GM12878 (cell line): Measurements from ENCODE around the gene ZNF764. TPM values are rescaled to one million over a fixed set of nuclear protein-coding genes. Genes with fewer than 3 reads are reported as not detected.

Experiments
- ATAC-seq: fragments of 200-7000 bp; cut with Tn5 transposase; 3 replicates; pipeline ENCODE4 v1.9.1; 2020; ENCODE audit warnings: mild to moderate bottlenecking, moderate library complexity
- BruUV-seq: library from RNA; stranded (reverse); fragments of 400-500 nt; replicated peaks from 2 replicates; lab custom pipeline; 2021; lab: Mats Ljungman, UMichigan
- CTCF ChIA-PET: fragments of 300-600 bp; sonication (Branson Sonifier 250); formaldehyde crosslinking; extraction: SDS; loops from one replicate; lab custom pipeline; 2021; ENCODE audit warnings: inconsistent platforms; lab: Yijun Ruan, JAX
- POLR2A ChIA-PET: fragments of 350-600 bp; formaldehyde crosslinking; extraction: SDS; loops from one replicate; lab custom pipeline; 2021; ENCODE audit warnings: inconsistent platforms; lab: Charles Lee
- RAD21 ChIA-PET: fragments of 300-600 bp; sonication (Branson Sonifier 250); formaldehyde crosslinking; loops from one replicate; lab custom pipeline; 2023; ENCODE audit warnings: antibody characterized with exemption; ENCODE audit not compliant: unreplicated experiment; lab: Charles Lee
- SMC1A ChIA-PET: fragments of 300-600 bp; sonication (Branson Sonifier 250); formaldehyde crosslinking; loops from one replicate; lab custom pipeline; 2023; ENCODE audit not compliant: unreplicated experiment, uncharacterized antibody; lab: Charles Lee
- DNase-seq: peaks from one replicate; pipeline ENCODE4 v3.0.0-alpha.2; 2011; ENCODE audit warnings: low read depth, low spot score
- FAIRE-seq: peaks from 3 replicates; lab custom pipeline; 2011; peaks lifted over from hg19 to GRCh38; lab: Jason Lieb, UNC
- H2AFZ ChIP-seq: 2 replicates; pipeline ENCODE4 v1.6.0; 2011; ENCODE audit warnings: low read depth, low read length, control low read depth; ENCODE audit not compliant: control insufficient read depth
- H3K27ac ChIP-seq: 2 replicates; pipeline ENCODE4 v1.5.1; 2011; ENCODE audit warnings: control low read depth; ENCODE audit not compliant: control insufficient read depth, insufficient read depth
- H3K27me3 ChIP-seq, 2 experiments: replicated peaks in 1 of 2; 2 replicates each; pipeline versions ENCODE4 v1.6.0 to v1.6.1; 2011; ENCODE audit warnings: low read length in 1 of 2; ENCODE audit not compliant: control insufficient read depth in 2 of 2, insufficient read depth in 2 of 2
- H3K36me3 ChIP-seq, 2 experiments: 2 replicates each; pipeline ENCODE4 v1.5.1; 2011; ENCODE audit warnings: low read length in 1 of 2; ENCODE audit not compliant: control insufficient read depth in 2 of 2, insufficient read depth in 2 of 2
- H3K4me1 ChIP-seq: 2 replicates; pipeline ENCODE4 v1.6.1; 2011; ENCODE audit warnings: mild to moderate bottlenecking, low read length, moderate library complexity, mixed read lengths; ENCODE audit not compliant: control insufficient read depth, insufficient read depth
- H3K4me2 ChIP-seq: 2 replicates; pipeline ENCODE4 v1.6.0; 2011; ENCODE audit warnings: control low read depth; ENCODE audit not compliant: control insufficient read depth, insufficient read depth
- H3K4me3 ChIP-seq: fragments of 200-600 bp; sonication (generic); 2 replicates; pipeline ENCODE4 v1.5.1; 2016
- H3K79me2 ChIP-seq: 2 replicates; pipeline ENCODE4 v1.6.0; 2011; ENCODE audit warnings: low read length; ENCODE audit not compliant: control insufficient read depth, insufficient read depth
- H3K9ac ChIP-seq: 2 replicates; pipeline ENCODE4 v1.8.0; 2011; ENCODE audit warnings: low read length, control low read depth, mixed read lengths; ENCODE audit not compliant: control insufficient read depth, insufficient read depth
- H3K9me3 ChIP-seq: replicated peaks from 3 replicates; pipeline ENCODE4 v1.5.1; 2011; ENCODE audit warnings: mild to moderate bottlenecking, low read length; ENCODE audit not compliant: control insufficient read depth, insufficient read depth
- H4K20me1 ChIP-seq: 2 replicates; pipeline ENCODE4 v1.6.0; 2011; ENCODE audit not compliant: control insufficient read depth, insufficient read depth
- ATF7 ChIP-seq: fragments of 450-650 bp; IDR thresholded peaks from 2 replicates; pipeline ENCODE4 v1.6.1; 2016; ENCODE audit warnings: low read depth, mild to moderate bottlenecking
- BMI1 ChIP-seq: fragments of 450-650 bp; IDR thresholded peaks from 2 replicates; pipeline ENCODE4 v1.6.1; 2016; ENCODE audit warnings: mild to moderate bottlenecking, moderate library complexity, borderline replicate concordance
- CBX3 ChIP-seq: fragments of 200-600 bp; sonication (generic); IDR thresholded peaks from 2 replicates; pipeline ENCODE4 v1.6.1; 2016; ENCODE audit warnings: low read depth, borderline replicate concordance
- FOS ChIP-seq: IDR thresholded peaks from 3 replicates; pipeline ENCODE4 v1.6.1; 2011; ENCODE audit warnings: borderline replicate concordance; ENCODE audit not compliant: insufficient read length; ENCODE audit errors: extremely low read depth
- FOXK2 ChIP-seq: fragments of 450-650 bp; IDR thresholded peaks from 2 replicates; pipeline ENCODE4 v1.6.1; 2017; ENCODE audit warnings: mild to moderate bottlenecking, moderate library complexity
- HDAC2 ChIP-seq: fragments of 200-600 bp; sonication (generic); IDR thresholded peaks from 2 replicates; pipeline ENCODE4 v1.6.1; 2017
- KAT2A ChIP-seq: conservative IDR thresholded peaks from 2 replicates; pipeline ENCODE4 v1.6.1; 2011; ENCODE audit warnings: low read depth, low read length; ENCODE audit not compliant: control insufficient read depth
- MYB ChIP-seq: fragments of 150-350 bp; IDR thresholded peaks from 2 replicates; pipeline ENCODE4 v1.6.1; 2014; ENCODE audit warnings: mild to moderate bottlenecking, low read depth, low read length, borderline replicate concordance
- PAX5 ChIP-seq: IDR thresholded peaks from 2 replicates; pipeline ENCODE4 v1.6.1; 2011; ENCODE audit warnings: low read depth, low read length, borderline replicate concordance
- POLR2A ChIP-seq: IDR thresholded peaks from 2 replicates; pipeline ENCODE4 v1.6.1; 2011; ENCODE audit warnings: low read depth, mild to moderate bottlenecking, low read length
- RAD21 ChIP-seq: IDR thresholded peaks from 2 replicates; pipeline ENCODE4 v1.6.1; 2011; ENCODE audit warnings: mild to moderate bottlenecking, low read depth, low read length, moderate library complexity; ENCODE audit not compliant: insufficient read depth
- RBBP5 ChIP-seq: fragments of 200-600 bp; sonication (generic); conservative IDR thresholded peaks from 2 replicates; pipeline ENCODE4 v1.6.1; 2016
- RCOR1 ChIP-seq: conservative IDR thresholded peaks from 2 replicates; pipeline ENCODE4 v1.6.1; 2012; ENCODE audit warnings: low read depth, low read length, improper control_type of control experiment
- SMAD1 ChIP-seq: fragments of 450-650 bp; IDR thresholded peaks from 2 replicates; pipeline ENCODE4 v1.6.1; 2018; ENCODE audit warnings: mild to moderate bottlenecking, low read depth; ENCODE audit not compliant: partially characterized antibody
- SREBF1 ChIP-seq: IDR thresholded peaks from 2 replicates; pipeline ENCODE4 v1.6.1; 2012; ENCODE audit warnings: mild to moderate bottlenecking, low read length
- SUZ12 ChIP-seq: fragments of 200-600 bp; sonication (generic); IDR thresholded peaks from one replicate; pipeline ENCODE4 v1.6.1; 2018; ENCODE audit warnings: antibody characterized with exemption, mild to moderate bottlenecking; ENCODE audit not compliant: unreplicated experiment
- ZBED1 ChIP-seq: IDR thresholded peaks from 2 replicates; pipeline ENCODE4 v1.6.1; 2016; ENCODE audit warnings: borderline replicate concordance
- ZNF274 ChIP-seq: IDR thresholded peaks from one replicate; pipeline ENCODE4 v1.8.0; 2011; ENCODE audit not compliant: insufficient read length, insufficient read depth
- ZZZ3 ChIP-seq: IDR thresholded peaks from 2 replicates; pipeline ENCODE4 v1.6.1; 2011; ENCODE audit warnings: low read depth; ENCODE audit not compliant: control insufficient read depth, insufficient read length
- WGBS: methylation state at CpG from one replicate; pipeline ENCODE4 v1.1.6; 2016; ENCODE audit warnings: low lambda C conversion rate; ENCODE audit not compliant: insufficient replicate concordance, insufficient coverage; ENCODE audit errors: missing lambda C conversion rate; 5-methylcytosine and 5-hydroxymethylcytosine counted together
- in situ Hi-C: fragments of 300-500 bp; cut with MboI; formaldehyde crosslinking; loops from 9 replicates; pipeline ENCODE4 v1.14.3; 2018; ENCODE audit warnings: mixed read lengths
- intact Hi-C: fragments of 100-400 bp; cut with micrococcal nuclease; formaldehyde crosslinking; loops from one replicate; pipeline ENCODE4 v1.14.2; 2022; ENCODE audit not compliant: unreplicated experiment
- polyA plus RNA-seq, 11 experiments: library from polyadenylated mRNA; depleted of rRNA in 4 of 11; unstranded in 6 of 11; stranded (reverse) in 5 of 11; fragments of >200 nt; fragmentation: Nextera tagmentation in 4 of 11; fragmentation: Illumina TruSeq in 1 of 11; extraction: Ambion mirVana in 4 of 11; extraction: Trizol in 1 of 11; gene quantifications; 1 replicate in 1 of 11; 2 replicates in 10 of 11; pipeline versions ENCODE4 v1.2.1 to v1.2.3, GENCODE V29; 2011 to 2016; ENCODE audit warnings: inconsistent platforms in 2 of 11, missing spikeins in 2 of 11, low read depth in 1 of 11
- total RNA-seq, 4 experiments: library from RNA; depleted of rRNA in 3 of 4; stranded (reverse); fragments of >200 nt in 3 of 4; fragmentation: Illumina TruSeq in 1 of 4; extraction: Trizol in 1 of 4; gene quantifications; 2 replicates each; pipeline versions ENCODE4 v1.2.1 to v1.2.3, GENCODE V29; 2013 to 2021
- TF ChIP-seq, protein P1 (sequence below): IDR thresholded peaks from 2 replicates; pipeline ENCODE4 v1.6.1; 2012; ENCODE audit warnings: low read depth, low read length, improper control_type of control experiment
- TF ChIP-seq, protein P2 (sequence below): IDR thresholded peaks from 2 replicates; pipeline ENCODE4 v1.6.1; 2011; ENCODE audit warnings: borderline replicate concordance, low read depth, mild to moderate bottlenecking, moderate library complexity, low read length; ENCODE audit not compliant: insufficient read depth, poor library complexity, severe bottlenecking
- TF ChIP-seq, protein P3 (sequence below): IDR thresholded peaks from 2 replicates; pipeline ENCODE4 v1.6.1; 2011; ENCODE audit warnings: low read depth, mild to moderate bottlenecking, low read length, moderate library complexity, borderline replicate concordance; ENCODE audit errors: extremely low read depth

Gene ZNF764
- total and polyA plus RNA-seq, 10 of the 15 experiments (the other 5 are each of a cell fraction or from before 2014, with no cell fraction given): 0.61 to 11.9 (median 3.8) TPM

DNA sequence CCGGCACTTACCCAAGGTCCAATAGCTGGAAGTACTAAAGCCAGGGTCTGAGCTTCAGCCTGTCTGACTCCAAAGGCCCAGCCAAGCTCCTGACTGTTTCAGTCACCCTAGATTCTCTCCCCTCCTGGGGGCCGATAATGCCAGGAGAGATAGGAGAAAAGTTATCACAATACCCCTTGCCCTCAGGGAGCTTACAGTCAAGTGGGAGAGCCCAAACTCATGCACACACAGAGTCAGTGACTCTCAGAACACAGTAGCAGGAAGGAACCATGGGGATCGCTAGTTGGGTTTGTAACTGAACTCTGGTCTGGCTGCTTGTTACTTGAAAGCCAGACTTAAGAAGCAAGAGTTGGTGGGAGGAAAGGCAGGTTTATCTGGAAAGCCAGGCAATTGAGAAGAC lies 46.7 kb downstream of the ZNF764 start (continued):
- TF ChIP-seq, protein P1, sequence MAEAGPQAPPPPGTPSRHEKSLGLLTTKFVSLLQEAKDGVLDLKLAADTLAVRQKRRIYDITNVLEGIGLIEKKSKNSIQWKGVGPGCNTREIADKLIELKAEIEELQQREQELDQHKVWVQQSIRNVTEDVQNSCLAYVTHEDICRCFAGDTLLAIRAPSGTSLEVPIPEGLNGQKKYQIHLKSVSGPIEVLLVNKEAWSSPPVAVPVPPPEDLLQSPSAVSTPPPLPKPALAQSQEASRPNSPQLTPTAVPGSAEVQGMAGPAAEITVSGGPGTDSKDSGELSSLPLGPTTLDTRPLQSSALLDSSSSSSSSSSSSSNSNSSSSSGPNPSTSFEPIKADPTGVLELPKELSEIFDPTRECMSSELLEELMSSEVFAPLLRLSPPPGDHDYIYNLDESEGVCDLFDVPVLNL: no peak
- TF ChIP-seq, protein P2, sequence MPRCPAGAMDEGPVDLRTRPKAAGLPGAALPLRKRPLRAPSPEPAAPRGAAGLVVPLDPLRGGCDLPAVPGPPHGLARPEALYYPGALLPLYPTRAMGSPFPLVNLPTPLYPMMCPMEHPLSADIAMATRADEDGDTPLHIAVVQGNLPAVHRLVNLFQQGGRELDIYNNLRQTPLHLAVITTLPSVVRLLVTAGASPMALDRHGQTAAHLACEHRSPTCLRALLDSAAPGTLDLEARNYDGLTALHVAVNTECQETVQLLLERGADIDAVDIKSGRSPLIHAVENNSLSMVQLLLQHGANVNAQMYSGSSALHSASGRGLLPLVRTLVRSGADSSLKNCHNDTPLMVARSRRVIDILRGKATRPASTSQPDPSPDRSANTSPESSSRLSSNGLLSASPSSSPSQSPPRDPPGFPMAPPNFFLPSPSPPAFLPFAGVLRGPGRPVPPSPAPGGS: no peak
- TF ChIP-seq, protein P3, sequence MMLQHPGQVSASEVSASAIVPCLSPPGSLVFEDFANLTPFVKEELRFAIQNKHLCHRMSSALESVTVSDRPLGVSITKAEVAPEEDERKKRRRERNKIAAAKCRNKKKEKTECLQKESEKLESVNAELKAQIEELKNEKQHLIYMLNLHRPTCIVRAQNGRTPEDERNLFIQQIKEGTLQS: no peak
- TF ChIP-seq POLR2A (no peak), SUZ12 (no peak)

DNA sequence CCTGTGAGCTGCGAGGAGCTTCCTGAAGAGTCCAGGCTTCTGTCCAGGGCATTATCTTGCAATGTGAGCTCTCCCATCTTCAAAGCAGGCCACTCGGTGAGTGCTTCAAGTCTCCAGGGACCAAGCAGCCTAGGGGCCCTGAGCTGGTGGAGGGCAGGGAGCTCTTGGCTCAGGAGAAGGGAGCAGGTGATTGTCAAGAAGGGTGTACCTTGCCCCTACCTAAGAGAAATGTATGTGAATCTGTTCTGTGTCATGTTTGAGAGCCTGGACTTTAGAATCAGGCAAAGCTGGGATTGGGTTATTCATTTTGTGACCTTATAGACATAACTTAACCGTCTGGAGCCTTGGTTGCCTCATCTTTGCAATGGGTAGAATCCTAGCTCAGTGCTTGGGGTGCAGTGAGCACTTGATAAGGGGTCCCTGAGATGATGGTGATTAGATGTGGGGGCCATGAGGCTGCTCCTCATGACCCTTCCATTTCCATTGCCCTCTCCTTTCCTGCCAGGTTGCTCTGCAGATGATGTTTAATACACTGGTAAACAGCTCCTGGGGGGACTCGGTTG lies 47.7 kb downstream of the ZNF764 start:
- RAD21 ChIA-PET: interaction anchor here (1.3 to 1.5 kb wide), 2 partner anchors 37 to 81 kb away, joined by 4 to 5 read pairs; partner anchors contain the start of gene DCTPP1
- no peak overlapping the region for H3K27ac ChIP-seq
- H3K36me3 ChIP-seq: peaks cover 27 to 41% of the 10 kb centered on the region in 2 experiments
- FAIRE-seq: no peak
- no peaks in the 10 kb centered on the region for H4K20me1 ChIP-seq
- no peaks in the 10 kb centered on the region for H3K4me1 ChIP-seq
- 60% methylated on average over 4 of the region's 4 CpGs for WGBS
- H3K79me2 ChIP-seq: no peaks in the 10 kb centered on the region
- SMC1A ChIA-PET: interaction anchor here (0.8 to 1.7 kb wide), 5 partner anchors 12 to 88 kb away, joined by 3 to 4 read pairs (median 3); partner anchors contain the start of genes DCTPP1 and ZNF747
- POLR2A ChIA-PET: interaction anchor here (1.1 kb wide), 2 partner anchors 8 to 81 kb away, joined by 3 to 5 read pairs; partner anchors contain the start of gene DCTPP1
- H3K27me3 ChIP-seq: no peaks in the 10 kb centered on the region
- CTCF ChIA-PET: interaction anchor here (1.2 to 1.7 kb wide), 2 partner anchors 9 to 25 kb away, joined by 3 to 5 read pairs; no protein-coding TSS in a partner anchor
- H3K4me2 ChIP-seq: no peak overlapping the region
- no peak overlapping the region for H3K9ac ChIP-seq
- H3K4me3 ChIP-seq: no peak overlapping the region
- intact Hi-C loops: no loop called here
- no TSS peak for BruUV-seq
- in situ Hi-C loops: no loop called here
- ATAC-seq: no peak
- H3K9me3 ChIP-seq: no peaks in the 10 kb centered on the region
- H2AFZ ChIP-seq: no peak overlapping the region
- DNase-seq: no peak
- TF ChIP-seq CBX3 (no peak), KAT2A (no peak), RAD21 (no peak), RCOR1 (no peak), SMAD1 (no peak), ZZZ3 (no peak), ZNF274 (no peak), ZBED1 (no peak), FOXK2 (no peak), BMI1 (no peak), RBBP5 (no peak), HDAC2 (no peak), FOS (no peak), PAX5 (no peak), ATF7 (no peak), SREBF1 (no peak), MYB (no peak)
